A549 (cell line): ENCODE measurements around the gene NIN. TPM values are rescaled to one million over a fixed set of nuclear protein-coding genes. Genes with fewer than 3 reads are reported as not detected.
"Not testable (repeated sequence)": the region's sequence is repeated elsewhere in the genome, so short reads cannot be mapped to it uniquely, and the experiment has no call there.

Experiments used
- ATAC-seq, 2 experiments: fragments of 200-7000 bp in 1 of 2; fragments of >200 bp in 1 of 2; cut with Nextera tagmentation in 1 of 2; cut with Tn5 transposase in 1 of 2; 3 replicates each; pipeline versions ENCODE4 v1.8.0 to v1.9.1; 2018 to 2020; ENCODE audit warnings: mild to moderate bottlenecking in 1 of 2, moderate library complexity in 1 of 2
- CTCF ChIA-PET: fragments of 300-600 bp; sonication (Branson Sonifier 250); formaldehyde crosslinking; extraction: SDS; loops from one replicate; lab custom pipeline; 2021; ENCODE audit warnings: antibody characterized with exemption, inconsistent platforms; lab: Yijun Ruan, JAX
- POLR2A ChIA-PET: fragments of 350-600 bp; formaldehyde crosslinking; extraction: SDS; loops from one replicate; lab custom pipeline; 2021; ENCODE audit warnings: antibody characterized with exemption, inconsistent platforms; lab: Yijun Ruan, JAX
- DNase-seq, 2 experiments: peaks; one replicate each; pipeline versions ENCODE4 v3.0.0 to v3.0.0-alpha.2; 2011 to 2016; ENCODE audit warnings: low read depth in 1 of 2, low spot score in 1 of 2
- FAIRE-seq: peaks from 2 replicates; lab custom pipeline; 2011; peaks lifted over from hg19 to GRCh38; lab: Jason Lieb, UNC
- H3K27ac ChIP-seq, 2 experiments: fragments of >200 bp; sonication (Bioruptor Twin); formaldehyde crosslinking; 3 replicates each; pipeline ENCODE4 v1.5.1; 2016 to 2017
- H3K4me1 ChIP-seq: fragments of >200 bp; sonication (Bioruptor Twin); formaldehyde crosslinking; 3 replicates; pipeline ENCODE4 v1.6.1; 2016
- H3K4me2 ChIP-seq: fragments of >200 bp; sonication (Bioruptor Twin); formaldehyde crosslinking; 3 replicates; pipeline ENCODE4 v1.6.1; 2016
- H3K4me3 ChIP-seq: fragments of >200 bp; sonication (Bioruptor Twin); formaldehyde crosslinking; 3 replicates; pipeline ENCODE4 v1.5.1; 2016
- H3K9me3 ChIP-seq: fragments of >200 bp; sonication (Bioruptor Twin); formaldehyde crosslinking; 3 replicates; pipeline ENCODE4 v1.6.1; 2016
- EHF ChIP-seq: fragments of 250-450 bp; sonication (Bioruptor Pico); IDR thresholded peaks from 2 replicates; pipeline ENCODE4 v1.5.0; 2020; ENCODE audit warnings: mild to moderate bottlenecking
- EP300 ChIP-seq, 2 experiments: fragments of >200 bp; sonication (Bioruptor Twin); formaldehyde crosslinking; IDR thresholded peaks; 2 replicates in 1 of 2; 3 replicates in 1 of 2; pipeline ENCODE4 v1.6.1; 2016 to 2017
- FOSB ChIP-seq: fragments of 250-450 bp; sonication (Bioruptor Pico); IDR thresholded peaks from 2 replicates; pipeline ENCODE4 v1.5.0; 2020; ENCODE audit warnings: mild to moderate bottlenecking, moderate library complexity
- HOXA7 ChIP-seq: fragments of 250-450 bp; sonication (Bioruptor Pico); IDR thresholded peaks from 2 replicates; pipeline ENCODE4 v1.5.0; 2020; ENCODE audit warnings: mild to moderate bottlenecking, moderate library complexity
- HOXB13 ChIP-seq: fragments of 250-450 bp; sonication (Bioruptor Pico); IDR thresholded peaks from 2 replicates; pipeline ENCODE4 v1.5.0; 2020; ENCODE audit warnings: low read depth, mild to moderate bottlenecking, moderate library complexity
- JUNB ChIP-seq: fragments of >200 bp; sonication (Bioruptor Twin); formaldehyde crosslinking; IDR thresholded peaks from 2 replicates; pipeline ENCODE4 v1.6.1; 2016
- MYC ChIP-seq: IDR thresholded peaks from 2 replicates; pipeline ENCODE4 v1.6.1; 2012; ENCODE audit warnings: mild to moderate bottlenecking, inconsistent platforms, low read length, improper control_type of control experiment, borderline replicate concordance
- NFE2L2 ChIP-seq: fragments of 150-350 bp; conservative IDR thresholded peaks from 2 replicates; pipeline ENCODE4 v1.6.1; 2014; ENCODE audit warnings: low read length
- NPAS2 ChIP-seq: fragments of 250-450 bp; sonication (Bioruptor Pico); IDR thresholded peaks from 2 replicates; pipeline ENCODE4 v1.8.0; 2022; ENCODE audit warnings: mild to moderate bottlenecking, moderate library complexity, borderline replicate concordance
- PHF8 ChIP-seq: fragments of 200-600 bp; sonication (generic); IDR thresholded peaks from 2 replicates; pipeline ENCODE4 v1.6.1; 2016; ENCODE audit warnings: low read depth, mild to moderate bottlenecking, antibody characterized with exemption, moderate library complexity, borderline replicate concordance
- POLR2AphosphoS2 ChIP-seq: conservative IDR thresholded peaks from 2 replicates; pipeline ENCODE4 v1.6.1; 2012; ENCODE audit warnings: low read length, improper control_type of control experiment, inconsistent platforms
- ZSCAN20 ChIP-seq: fragments of 250-450 bp; sonication (Bioruptor Pico); IDR thresholded peaks from 2 replicates; pipeline ENCODE4 v1.8.0; 2022; ENCODE audit warnings: mild to moderate bottlenecking, moderate library complexity
- WGBS: methylation state at CpG from one replicate; pipeline ENCODE4 v1.1.6; 2017; ENCODE audit errors: missing lambda C conversion rate; 5-methylcytosine and 5-hydroxymethylcytosine counted together
- polyA plus RNA-seq, 4 experiments: library from polyadenylated mRNA; depleted of rRNA in 3 of 4; stranded (reverse); fragments of >200 nt; fragmentation: RNase III in 1 of 4; extraction: RNeasy Plus Mini Kit Qiagen cat#74134 plus additional on column Dnase treatment in 1 of 4; gene quantifications; 2 replicates in 3 of 4; 3 replicates in 1 of 4; pipeline ENCODE4 v1.2.3, GENCODE V29; 2011 to 2017
- TF ChIP-seq, protein P1 (sequence below): fragments of >200 bp; sonication (Bioruptor Twin); formaldehyde crosslinking; IDR thresholded peaks from 3 replicates; pipeline ENCODE4 v1.6.1; 2016

NIN gene
- polyA plus RNA-seq, 2 of the 4 experiments (the other 2 are of a cell fraction): 12.4 to 19.5 TPM

DNA sequence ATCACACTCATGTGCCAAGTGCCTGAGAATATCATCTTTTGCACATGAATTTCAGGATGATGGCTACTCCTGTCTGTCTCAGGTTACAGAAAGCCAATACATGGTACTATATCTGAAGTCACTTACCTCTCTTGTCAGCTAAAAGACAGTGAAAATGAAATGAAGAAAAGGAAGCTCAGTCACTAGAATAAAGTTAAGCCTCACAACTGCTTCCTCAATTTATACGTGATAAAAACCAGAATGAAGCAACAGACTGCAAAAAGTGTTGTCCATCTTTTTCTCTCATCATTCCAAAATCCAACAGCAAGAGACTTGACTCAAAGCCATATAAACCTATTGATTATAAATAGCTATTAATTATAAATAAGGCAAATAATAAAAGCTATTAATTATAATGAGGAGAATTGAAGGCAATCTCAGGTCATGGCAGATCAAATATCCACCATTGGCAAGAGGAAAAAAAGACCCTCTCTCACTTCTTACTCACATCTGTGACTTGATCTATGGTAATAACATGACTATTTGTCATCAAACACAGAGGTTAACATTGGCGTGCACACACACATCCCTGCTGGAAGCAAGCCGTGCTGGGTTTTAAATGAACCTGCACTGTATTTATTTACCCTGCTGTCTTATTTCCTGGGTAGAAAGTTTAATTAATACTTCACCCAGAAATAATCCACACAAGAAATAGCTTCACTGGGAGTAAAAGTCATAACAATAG, 10.0 kb downstream of the NIN start:
- no peaks in the 10 kb centered on the region for H3K9me3 ChIP-seq
- no peak for TF ChIP-seq MYC
- TF ChIP-seq, protein P1, sequence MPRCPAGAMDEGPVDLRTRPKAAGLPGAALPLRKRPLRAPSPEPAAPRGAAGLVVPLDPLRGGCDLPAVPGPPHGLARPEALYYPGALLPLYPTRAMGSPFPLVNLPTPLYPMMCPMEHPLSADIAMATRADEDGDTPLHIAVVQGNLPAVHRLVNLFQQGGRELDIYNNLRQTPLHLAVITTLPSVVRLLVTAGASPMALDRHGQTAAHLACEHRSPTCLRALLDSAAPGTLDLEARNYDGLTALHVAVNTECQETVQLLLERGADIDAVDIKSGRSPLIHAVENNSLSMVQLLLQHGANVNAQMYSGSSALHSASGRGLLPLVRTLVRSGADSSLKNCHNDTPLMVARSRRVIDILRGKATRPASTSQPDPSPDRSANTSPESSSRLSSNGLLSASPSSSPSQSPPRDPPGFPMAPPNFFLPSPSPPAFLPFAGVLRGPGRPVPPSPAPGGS: no peak
- no peak for TF ChIP-seq EHF (CRISPR knock-in tag)
- no peak for TF ChIP-seq EP300 (IDR thresholded peaks at IDR 0.05)
- no peak for TF ChIP-seq FOSB (CRISPR knock-in tag)
- no peak for TF ChIP-seq HOXB13 (CRISPR knock-in tag)
- TF ChIP-seq HOXA7 (CRISPR knock-in tag): no peak
- no peak for TF ChIP-seq JUNB
- no peak for TF ChIP-seq ZSCAN20 (CRISPR knock-in tag)
- TF ChIP-seq POLR2AphosphoS2: no peak
- no peak for TF ChIP-seq PHF8
- no peak for TF ChIP-seq NFE2L2
- ChIA-PET CTCF (interaction anchor here (0.6 to 1.5 kb wide), 4 partner anchors 8 to 57 kb away, joined by 3 to 6 read pairs (median 3); no protein-coding TSS in a partner anchor), POLR2A (no interaction called here)
- H3K27ac ChIP-seq: no peak overlapping the region
- 92% methylated on average over 3 of the region's 3 CpGs for WGBS
- FAIRE-seq (no peak), DNase-seq (no peak), ATAC-seq (no peak)
- no peak overlapping the region for H3K4me3 ChIP-seq
- peaks cover 9% of the 10 kb centered on the region for H3K4me1 ChIP-seq
- H3K4me2 ChIP-seq: no peak overlapping the region

- DNase-seq, H3K4me2 ChIP-seq, ATAC-seq, H3K4me1 ChIP-seq, H3K27ac ChIP-seq, POLR2A ChIA-PET, H3K9me3 ChIP-seq, H3K4me3 ChIP-seq, FAIRE-seq: not testable (repeated sequence)
- WGBS: 89% methylated on average over 6 of the region's 6 CpGs
- CTCF ChIA-PET: interaction anchor here (0.6 to 1.1 kb wide), 2 partner anchors 42 to 797 kb away, joined by 3 to 5 read pairs; no protein-coding TSS in a partner anchor
These were observed 11.7 kb downstream of the NIN start for GRCh38 chr14:50819303-50819702.

DNA sequence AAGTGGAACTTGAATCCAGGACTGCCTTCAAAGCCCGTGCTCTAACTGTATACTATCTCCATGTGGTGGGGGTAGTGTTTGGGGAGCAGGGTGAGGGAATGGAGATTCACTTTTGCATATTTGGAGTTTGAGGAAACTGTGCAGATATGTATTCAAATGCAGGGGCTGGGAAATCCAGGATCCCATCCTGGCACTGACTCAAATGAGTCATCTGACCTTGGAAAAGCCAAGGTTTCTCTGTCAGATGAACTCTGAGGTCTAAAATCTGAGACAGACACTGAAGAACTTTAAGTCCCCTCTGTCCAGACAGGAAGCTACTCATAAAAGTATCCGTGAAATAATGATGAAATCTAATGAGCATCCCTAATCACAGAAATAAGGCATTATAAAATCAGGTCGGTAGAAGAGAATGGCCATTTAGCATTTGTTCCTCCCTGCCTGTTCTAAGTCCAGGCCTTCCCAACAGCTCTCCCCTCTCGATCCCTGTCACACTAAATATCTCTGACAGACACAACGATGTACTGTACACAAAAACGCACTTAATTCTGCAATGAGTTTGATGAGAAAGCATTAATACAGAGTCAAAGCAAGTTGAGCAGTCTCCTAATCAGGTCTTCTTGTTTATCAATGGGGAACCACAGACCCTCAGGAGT, 14.4 kb downstream of the NIN start:
- H3K4me3 ChIP-seq: no peak overlapping the region
- no peak for TF ChIP-seq NPAS2 (CRISPR knock-in tag)
- POLR2A ChIA-PET: no interaction called here
- no peak overlapping the region for H3K27ac ChIP-seq
- DNase-seq (no peak), ATAC-seq (no peak), FAIRE-seq (no peak)
- H3K4me1 ChIP-seq: peaks cover 9% of the 10 kb centered on the region
- peaks cover 8% of the 10 kb centered on the region; the same call in 2 of the 3 replicates for H3K9me3 ChIP-seq
- WGBS: 57% methylated on average over 6 of the region's 6 CpGs
- CTCF ChIA-PET: interaction anchor here (1.2 to 1.4 kb wide), 4 partner anchors 12 to 44 kb away, joined by 3 to 8 read pairs (median 4); no protein-coding TSS in a partner anchor
- H3K4me2 ChIP-seq: no peak overlapping the region

- ATAC-seq, H3K4me2 ChIP-seq, H3K27ac ChIP-seq, FAIRE-seq, H3K4me1 ChIP-seq, H3K4me3 ChIP-seq, DNase-seq, CTCF ChIA-PET, H3K9me3 ChIP-seq, POLR2A ChIA-PET: not testable (repeated sequence)
- 86% methylated on average over 5 of the region's 5 CpGs for whole genome bisulfite sequencing
These were observed 15.4 kb downstream of the NIN start for GRCh38 chr14:50815526-50815925.

DNA sequence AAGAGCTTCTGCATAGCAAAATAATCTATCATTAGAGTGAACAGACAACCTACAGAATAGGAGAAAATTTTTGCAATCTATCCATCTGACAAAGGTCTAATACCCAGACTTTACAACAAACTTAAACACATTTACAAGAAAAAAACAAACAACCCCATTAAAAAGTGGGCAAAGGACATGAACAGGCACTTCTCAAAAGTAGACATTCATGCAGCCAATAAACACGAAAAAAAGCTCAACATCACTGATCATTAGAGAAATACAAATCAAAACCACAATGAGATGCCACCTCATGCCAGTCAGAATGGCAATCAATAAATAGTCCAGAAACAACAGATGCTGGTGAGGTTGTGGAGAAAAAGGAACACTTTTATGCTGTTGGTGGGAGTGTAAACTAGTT, 15.9 kb downstream of the NIN start:
- DNase-seq, FAIRE-seq, H3K4me3 ChIP-seq, CTCF ChIA-PET, ATAC-seq, POLR2A ChIA-PET, H3K27ac ChIP-seq, H3K9me3 ChIP-seq, H3K4me1 ChIP-seq, H3K4me2 ChIP-seq: not testable (repeated sequence)
- 73% methylated on average over 1 of the region's 1 CpG for WGBS
